ENCODE results near the gene DUSP2. TPM values are rescaled to one million over a fixed set of nuclear protein-coding genes. Genes with fewer than 3 reads are reported as not detected.

DUSP2 gene
- polyA plus RNA-seq, 3 donors: 2.0 to 3.2 (median 2.8) TPM

DNA sequence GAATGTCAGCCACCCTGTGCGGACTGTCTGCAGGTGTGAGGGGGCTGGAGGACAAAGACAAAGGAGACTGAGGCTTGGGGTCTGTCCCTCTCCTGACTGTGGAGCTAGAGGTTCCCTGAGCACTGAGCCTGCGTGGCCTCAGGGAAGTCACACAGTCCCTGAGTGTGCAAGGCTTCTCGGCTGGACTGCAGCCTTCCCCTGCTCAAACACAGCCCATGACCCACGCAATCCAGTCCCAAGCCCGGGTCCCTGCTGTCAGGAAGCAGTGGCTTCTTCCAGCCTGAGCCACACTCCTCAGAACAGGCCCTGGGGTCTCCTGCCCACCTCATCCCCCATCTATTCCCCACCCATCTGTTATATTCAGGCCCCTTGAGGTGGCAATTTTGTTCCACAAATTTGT lies 9.6 kb downstream of the DUSP2 start:
- no peak for DNase-seq (ENCODE audit: low read depth in 3 of 3, low spot score in 2 of 3)

DNA sequence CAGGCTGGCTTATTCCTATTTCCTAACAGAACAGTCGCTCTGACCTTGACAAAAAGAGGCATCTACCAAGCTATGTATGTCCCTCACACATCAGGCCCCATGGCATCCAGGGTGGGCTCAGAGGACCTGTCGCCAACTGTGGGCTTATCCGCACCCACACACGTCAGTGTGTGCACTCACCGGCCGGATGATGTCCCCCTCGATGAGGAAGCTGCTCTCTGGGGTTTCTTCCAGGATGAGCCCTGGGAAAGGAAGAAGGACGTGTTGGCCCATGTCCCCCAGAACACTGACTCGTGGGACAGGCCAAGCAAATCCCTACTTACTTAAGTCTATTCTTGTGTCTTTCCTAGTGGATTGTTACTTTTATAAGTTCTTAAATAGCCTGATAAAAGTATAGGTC lies 10.1 kb downstream of the DUSP2 start:
- no peak for DNase-seq (ENCODE audit: low read depth in 3 of 3, low spot score in 2 of 3)

DNA sequence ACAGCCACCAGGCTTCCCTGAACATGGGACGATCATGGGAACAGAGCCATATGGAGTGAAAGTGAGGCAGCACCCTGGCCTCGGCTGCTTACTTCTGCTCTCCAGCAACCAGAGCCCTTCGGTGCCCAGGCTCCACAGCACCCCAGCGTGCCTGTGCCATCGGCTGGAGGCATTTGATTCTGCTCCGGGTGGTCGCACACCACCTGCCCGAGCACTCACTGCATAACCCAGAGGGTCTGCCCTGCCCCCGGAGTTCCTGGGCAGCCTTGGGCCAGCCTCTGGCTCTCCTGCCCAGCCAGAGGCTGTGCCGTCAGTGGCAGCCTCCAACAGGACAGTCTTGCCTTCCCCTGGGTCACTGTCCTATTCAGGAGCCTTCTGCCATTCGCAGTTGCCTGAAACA lies 10.8 kb downstream of the DUSP2 start:
- no peak for DNase-seq (ENCODE audit: low read depth in 3 of 3, low spot score in 2 of 3)

DNA sequence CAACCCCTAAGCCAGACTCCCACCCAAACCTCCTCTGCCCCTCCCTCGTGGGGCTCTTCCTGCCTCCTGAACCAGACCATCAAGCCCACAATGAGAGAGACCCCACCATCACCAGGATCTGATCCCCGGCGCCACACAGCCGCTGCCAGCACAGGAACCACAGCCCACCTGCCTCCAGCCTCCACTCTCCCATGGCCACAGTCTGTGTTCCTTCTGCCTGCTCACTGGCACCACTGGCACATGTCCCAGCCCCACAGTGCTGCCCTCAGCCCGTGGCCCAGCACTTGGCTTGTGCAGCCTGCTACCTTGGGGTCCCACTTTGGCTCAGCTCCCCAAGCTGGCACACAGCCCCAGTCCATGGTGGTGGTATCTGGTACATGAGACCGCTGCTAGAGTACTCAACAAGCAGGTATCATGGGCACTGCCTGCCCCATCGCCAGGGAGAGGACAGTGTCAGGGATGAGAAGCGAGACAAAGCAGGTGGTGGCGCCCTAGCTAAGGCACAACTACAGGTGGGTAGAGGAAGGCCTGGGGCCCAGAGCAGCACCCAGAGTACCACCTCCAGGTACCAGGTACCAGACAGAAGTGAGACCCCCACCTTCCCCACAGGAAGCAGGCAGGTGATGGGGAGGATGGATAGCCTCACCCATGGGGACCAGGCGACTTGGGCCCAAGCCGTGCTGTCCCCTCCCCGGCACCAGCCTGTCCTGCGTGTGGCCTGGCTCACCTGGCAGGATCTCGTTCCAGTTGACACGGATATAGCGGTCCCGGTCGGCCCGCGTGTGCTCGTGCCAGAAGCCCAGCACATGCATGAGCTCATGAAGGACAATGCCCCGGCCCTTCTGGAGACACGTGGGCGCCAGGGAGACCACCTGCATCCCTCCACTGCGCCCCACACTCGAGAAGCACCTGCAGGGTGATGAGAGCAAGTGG lies 13.2 kb downstream of the DUSP2 start:
- DNase-seq (ENCODE audit: low read depth in 3 of 3, low spot score in 2 of 3): no peak

DNA sequence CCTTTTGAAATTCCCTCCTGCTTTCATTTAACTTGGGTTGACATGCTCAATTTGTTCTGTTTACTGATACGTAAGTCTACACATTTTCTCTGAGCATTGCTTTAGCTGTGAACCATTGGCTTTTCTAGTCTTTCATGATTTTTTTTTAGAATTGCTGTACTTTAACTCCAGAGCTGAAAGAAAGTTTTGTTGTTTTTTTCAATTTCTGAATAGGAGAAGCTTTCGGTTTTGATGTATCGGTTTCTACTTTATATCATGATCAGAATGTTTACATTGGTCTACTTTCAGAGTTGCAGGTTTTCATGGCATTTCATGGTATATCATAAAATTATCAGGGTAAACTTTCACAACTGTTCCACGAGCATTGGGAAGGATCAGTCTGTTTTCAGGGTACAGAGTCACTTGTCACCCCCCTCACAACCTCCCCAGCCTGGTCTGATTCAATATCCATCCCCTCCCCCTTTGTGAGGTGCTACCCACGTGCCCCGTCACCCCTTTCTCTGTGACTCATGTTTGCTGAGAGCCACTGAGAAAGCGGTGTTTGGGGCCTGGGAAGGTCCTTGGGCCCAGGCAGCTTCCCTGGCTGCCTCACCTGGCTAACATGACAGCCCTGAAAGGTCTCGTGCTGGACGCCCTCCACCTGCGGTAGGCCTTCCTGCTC lies 14.0 kb downstream of the DUSP2 start:
- DNase-seq (ENCODE audit: low read depth in 3 of 3, low spot score in 2 of 3): no peak

DNA sequence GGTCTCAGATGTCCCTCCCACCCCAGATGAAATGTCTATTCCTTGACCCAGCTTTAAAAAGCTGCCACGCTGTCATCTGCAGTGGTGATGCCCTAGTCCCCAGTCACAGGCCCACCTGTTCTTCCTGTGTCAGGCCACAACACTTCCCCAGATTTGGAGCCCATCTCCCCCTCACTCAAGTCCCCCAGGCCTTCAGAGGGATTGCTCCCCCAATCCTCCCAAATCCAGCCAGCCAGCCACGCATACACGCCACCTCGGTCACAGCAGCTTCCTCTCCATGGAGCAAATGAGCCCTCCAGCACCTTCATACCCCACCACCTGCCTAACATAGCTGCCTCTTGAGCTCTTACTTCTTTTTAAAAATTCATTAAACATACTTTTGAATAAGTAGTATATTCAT lies 14.8 kb downstream of the DUSP2 start:
- no peak for DNase-seq (ENCODE audit: low read depth in 3 of 3, low spot score in 2 of 3)

DNA sequence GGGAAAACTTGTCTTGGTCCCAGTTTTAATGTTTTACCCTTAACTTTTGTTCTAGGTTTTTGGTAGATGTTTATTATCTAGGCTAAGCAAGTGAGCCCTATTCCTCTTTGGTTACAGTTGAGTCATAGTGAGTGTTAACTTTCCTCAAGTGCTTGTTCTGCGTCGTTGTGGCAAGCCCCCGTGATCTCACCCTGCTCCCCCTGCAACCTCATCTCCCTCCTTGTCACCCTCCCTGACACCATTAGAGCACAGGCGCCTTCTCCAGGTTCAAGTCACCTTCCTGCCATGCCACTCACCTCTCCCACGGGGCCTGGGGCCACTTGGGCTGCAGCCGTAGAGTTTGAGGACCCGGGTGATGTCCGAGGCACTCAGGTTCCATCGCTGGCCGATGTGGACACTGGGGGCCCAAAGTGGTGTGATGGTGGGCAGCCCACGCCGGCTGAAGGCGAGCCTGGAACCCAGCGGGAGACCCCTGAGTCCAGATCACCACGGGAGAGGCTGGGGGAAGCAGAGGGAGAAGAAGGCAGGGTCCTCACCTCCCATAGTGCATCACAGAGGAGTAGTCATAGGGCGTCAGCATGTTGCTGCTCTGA lies 15.6 kb downstream of the DUSP2 start:
- DNase-seq (ENCODE audit: low read depth in 3 of 3, low spot score in 2 of 3): no peak

DNA sequence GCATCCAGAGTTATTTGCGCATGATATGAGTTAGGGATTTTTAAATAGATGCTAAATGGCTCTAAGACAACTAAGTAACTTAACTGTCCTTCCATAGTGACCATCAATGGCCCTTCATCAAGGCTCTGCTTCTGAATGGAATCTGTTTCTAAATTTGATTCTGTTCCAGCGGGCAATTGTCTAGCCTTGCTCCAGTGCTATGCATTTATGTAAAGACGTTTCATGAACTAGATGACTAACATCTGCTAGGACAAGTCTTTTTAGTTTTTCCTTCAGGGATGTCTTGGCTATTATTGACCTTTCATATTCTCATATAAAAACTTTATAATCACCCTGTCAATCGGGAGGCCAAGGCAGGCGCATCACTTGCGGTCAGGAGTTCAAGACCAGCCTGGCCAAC lies 16.8 kb downstream of the DUSP2 start:
- DNase-seq (ENCODE audit: low read depth in 3 of 3, low spot score in 2 of 3): no peak

DNA sequence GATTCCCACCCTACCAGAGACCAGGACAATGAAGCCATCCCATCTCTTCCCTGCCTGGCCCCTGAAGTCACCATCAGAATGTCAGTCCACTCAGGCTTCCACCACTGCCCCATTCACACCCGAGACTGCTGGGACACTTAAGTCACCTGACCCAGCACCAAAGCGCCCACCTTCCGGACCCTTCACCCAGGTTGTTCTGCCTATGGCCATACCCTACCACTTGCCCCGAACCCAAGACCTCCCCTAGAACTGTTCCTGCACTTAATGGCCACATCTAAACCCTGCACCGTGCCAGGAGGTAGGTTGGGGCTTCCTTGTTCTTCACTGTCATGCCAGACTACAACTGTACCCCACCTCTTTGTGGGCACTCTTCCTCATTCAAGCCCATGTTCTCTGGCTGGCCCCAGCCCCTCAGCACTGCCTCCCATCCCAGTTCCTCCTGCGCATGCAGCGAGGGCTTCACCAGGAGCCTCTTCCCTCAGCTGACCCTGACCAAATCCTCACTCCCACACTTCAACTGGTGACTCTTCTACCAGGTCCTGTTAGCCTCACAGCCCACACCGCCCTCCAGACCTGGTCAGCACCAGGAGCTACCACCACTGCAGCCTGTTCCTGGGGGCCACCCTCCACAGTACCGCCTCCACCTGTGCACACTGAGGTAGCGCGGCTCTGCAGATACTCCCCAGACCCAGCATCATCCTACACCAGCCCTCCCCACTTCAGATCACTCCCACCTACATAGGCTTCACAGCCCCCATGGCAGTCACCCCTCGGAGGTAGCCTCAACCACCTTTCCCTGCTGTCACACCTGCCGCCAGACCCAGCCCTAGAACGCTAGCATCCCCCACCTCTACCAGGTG lies 20.6 kb downstream of the DUSP2 start:
- no peak for DNase-seq (ENCODE audit: low read depth in 3 of 3, low spot score in 2 of 3)

DNA sequence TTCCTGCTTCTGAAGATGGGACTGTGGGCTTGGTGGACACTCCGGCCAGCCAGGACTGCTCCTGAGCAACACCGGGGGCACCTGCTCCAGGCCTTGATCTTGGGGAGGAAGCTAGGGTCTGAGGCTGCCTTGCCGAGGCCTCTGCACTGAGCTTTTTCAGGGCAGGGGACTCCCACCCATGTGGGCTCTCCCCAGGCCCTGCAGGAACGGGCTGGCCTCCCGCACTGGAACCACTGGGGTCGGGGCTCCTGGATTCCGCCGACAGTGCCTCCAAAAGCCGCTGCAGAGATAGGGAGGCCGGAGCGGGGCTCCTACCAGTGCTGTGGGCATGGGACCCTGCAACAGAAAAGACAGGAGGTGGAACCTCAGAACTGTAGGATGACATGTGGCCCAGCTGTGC lies 21.3 kb downstream of the DUSP2 start:
- DNase-seq (ENCODE audit: low read depth in 3 of 3, low spot score in 2 of 3): no peak

DNA sequence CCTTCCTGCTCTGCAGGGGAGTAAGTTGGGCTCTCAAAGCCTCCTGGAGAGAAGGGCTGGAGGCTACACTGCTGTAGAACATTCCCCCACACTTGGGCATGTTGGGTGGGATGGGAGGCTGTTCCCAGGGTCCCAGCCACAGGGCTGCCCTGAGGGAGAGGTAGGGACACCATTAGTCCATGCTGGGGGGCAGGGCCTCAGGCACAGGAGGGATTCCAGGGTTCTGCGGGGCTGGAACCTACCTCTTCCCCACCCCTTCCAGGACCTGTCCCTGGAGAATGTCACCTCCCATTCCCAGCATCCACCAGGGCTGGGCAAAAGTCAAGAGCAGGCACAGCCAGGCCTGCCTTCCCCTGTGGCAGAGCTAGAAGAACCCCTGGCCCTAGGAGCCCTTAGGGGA lies 21.9 kb downstream of the DUSP2 start:
- no peak for DNase-seq (ENCODE audit: low read depth in 3 of 3, low spot score in 2 of 3)

DNA sequence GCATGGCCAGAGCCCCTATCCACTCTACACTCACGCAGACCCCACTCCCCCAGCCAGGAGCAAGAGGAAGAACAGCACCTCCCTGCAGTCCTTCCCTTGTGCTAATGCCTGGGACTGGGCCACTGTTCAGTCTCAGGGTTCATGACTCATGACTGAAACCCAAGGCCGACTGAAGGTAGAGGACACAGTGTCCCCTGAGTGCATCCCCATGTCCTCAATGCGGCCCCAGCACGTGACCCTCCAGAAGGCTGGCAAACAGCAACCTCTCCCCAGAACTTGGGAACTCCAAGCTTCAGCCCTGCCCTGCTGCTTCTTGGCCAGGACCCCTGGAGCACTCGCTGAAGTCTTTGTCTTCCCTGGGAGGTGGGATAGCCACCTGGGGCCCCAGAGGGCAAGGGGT lies 22.8 kb downstream of the DUSP2 start:
- no peak for DNase-seq (ENCODE audit: low read depth in 3 of 3, low spot score in 2 of 3)

DNA sequence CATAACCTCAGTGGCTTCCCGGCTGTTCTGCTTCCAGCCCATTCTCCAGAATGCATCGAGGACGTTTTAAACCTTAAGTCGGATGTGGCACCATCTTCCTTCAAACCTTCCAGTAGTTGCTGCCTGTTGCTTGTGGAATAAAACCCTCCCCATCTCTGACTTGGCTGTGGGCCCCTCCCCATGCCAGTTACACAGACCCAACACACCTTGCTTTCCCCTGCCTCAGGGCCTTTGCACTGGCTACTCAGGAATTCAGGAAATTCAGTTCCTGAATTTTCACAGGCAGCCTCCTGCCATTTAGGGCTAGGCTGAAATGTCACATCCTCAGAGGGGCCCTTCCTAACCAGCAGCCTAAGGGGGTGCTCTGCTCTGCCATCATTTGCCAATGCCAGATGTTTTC lies 23.8 kb downstream of the DUSP2 start:
- DNase-seq (ENCODE audit: low read depth in 3 of 3, low spot score in 2 of 3): no peak

DNA sequence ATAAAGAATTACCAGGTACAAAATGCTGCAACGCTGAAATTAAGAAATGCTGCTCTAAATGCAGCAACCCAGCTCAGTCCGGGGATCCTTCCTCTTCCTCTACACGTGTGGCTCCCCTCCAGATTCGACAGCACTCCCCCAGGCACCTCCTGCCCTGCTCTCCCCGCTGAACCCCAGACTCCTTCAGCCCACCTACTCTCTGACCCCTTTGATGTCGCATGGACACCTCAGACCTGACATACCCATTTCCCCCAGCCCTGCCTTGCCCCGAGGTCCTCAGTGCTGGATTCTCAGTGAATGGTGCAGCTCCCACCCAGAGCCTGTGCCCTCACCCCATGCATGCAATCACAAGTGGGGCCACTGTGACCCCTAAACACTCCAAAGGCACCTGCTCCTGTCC lies 24.2 kb downstream of the DUSP2 start:
- no peak for DNase-seq (ENCODE audit: low read depth in 3 of 3, low spot score in 2 of 3)

DNA sequence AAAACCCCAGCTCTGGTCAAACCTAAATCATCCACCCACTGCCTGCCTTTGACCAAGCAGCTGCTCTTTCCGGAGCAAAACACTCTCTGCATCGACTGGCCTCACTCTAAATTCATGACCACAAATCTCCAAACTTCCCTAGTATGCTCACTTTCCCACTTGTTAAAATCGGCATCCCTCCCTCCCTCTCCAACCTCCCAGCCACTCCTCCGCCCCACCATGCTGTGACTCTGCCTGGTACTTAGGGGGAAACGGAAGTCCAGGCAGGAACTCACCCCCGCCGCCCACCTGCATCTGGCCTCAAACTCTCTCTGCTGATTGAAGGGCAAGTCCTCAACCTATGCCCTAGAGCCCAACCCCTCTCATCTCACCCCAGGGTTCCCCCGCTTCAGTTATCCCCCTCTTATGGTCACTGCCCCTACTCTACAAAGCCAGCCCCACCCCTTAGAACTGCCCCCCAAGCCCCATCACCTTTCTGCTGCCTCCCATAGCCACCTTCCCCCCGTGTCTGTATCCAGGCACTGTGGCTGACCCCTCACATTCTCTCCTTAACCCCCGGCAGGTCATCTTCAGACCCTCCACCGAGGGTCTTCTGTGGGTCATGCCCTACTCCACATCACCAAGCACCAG lies 25.0 kb downstream of the DUSP2 start:
- no peak for DNase-seq (ENCODE audit: low read depth in 3 of 3, low spot score in 2 of 3)

DNA sequence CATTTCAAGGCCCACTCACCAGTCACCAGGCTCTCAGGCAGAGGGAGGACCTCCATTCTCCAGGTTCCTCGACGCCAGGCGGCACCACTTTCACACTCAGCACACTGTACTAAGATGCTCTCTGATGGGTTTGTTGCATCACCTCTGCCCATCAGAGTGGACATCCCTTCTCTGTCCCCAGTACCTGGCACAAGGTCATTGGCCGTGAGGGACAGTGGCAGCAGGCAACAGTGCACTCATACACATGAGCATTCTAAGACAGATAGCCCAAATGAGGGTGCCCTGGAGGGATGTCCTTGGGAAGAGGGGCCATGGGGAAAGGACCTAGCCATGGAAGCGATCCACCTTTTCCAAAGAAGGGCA lies 25.9 kb downstream of the DUSP2 start:
- no peak for DNase-seq (ENCODE audit: low read depth in 3 of 3, low spot score in 2 of 3)

DNA sequence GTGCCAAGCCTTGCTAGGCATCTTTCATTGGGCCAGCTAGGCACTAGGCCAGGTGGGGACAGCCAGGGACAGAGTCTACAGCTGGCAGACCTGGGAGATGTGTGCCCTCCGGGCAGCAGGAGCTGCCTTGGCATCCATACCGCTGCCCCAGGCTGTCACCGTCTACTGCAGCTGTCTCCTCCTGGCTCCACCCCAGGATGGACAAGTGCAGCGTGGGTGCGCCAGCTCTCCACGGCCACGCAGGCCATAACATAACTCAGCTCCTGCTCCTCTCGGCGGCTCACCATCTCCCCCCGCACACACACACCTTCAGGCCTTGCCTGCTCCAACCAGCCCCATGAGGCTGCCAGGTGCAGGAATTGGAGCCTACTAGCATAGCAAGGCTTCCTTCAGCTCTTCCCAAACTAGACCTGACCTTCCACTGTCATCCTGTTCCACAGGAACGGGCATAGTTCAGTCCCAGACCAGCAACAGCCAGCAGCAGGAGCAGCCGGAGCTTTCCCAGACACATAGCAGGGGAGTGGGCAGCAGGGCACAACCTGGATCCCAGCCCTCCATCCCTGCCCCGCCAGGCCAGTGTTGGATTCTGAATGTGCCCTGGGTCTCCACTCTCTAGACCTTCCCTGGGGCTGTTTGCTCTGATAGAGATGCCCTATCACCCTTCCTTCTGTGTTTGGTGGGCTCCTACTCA lies 26.4 kb downstream of the DUSP2 start:
- DNase-seq (ENCODE audit: low read depth in 3 of 3, low spot score in 2 of 3): no peak

DNA sequence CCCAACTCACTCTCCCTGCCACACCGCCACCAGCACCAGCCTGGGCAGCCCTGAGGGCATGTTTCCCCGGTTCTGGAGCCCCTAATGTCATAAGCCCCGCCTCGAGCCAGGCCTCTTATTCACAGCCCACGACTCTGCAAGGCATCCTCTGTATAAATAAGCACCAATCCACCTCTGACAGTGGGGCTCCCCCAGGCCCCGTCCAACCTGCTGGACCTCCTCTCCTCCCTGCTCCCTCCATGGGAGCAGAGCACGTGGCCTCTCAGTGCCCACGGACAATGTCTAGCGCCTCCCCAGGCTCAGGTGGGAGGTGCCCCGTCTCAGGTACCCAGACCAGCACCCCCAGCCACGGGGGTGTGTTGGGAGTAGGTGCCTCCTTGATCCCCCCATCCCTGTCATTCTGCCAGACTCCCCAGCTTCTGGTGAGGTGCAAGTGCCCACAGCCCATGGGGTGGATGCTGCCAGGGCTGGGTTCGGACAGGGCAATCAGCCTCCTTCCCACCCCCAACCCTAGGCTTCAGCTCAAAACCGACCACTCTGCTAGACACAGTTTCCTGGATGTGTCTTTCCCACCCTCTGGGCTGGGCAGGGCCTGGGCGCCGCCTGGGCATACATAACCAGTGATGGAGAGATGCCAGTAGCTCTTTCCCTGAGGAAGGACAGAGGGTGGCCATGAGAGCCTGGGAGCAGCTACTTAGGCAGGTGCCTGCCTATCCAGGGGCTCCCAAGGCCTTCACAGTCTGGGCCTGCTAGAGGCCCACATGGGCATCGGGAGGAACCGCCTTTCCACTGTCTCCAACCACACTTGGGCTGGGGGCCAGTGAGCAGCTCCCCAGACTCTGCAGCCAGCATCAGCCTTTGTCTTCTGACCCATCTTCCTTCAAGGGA lies 27.3 kb downstream of the DUSP2 start:
- DNase-seq (ENCODE audit: low read depth in 3 of 3, low spot score in 2 of 3): no peak

Data from right renal cortex interstitium (tissue), 3 donors.